Measurements from ENCODE around the gene TBC1D22A. TPM values are rescaled to one million over a fixed set of nuclear protein-coding genes. Genes with fewer than 3 reads are reported as not detected.

Gene TBC1D22A
- total RNA-seq, 4 donors from 2014 or later: 42.6 to 70.4 (median 55.1) TPM

GRCh38 chr22:47010211-47010610 is 247.8 kb downstream of the TBC1D22A start:
- no peak for DNase-seq
- Histone ChIP-seq H3K4me1 (no peaks in the 10 kb centered on the region), H3K27me3 (no peaks in the 10 kb centered on the region), H3K27ac (no peak overlapping the region), H3K4me3 (no peak overlapping the region), H3K9me3 (no peaks in the 10 kb centered on the region), H3K36me3 (peaks cover 0 to 16% (median 0%) of the 10 kb centered on the region in 3 donors)
- TF ChIP-seq POLR2A (IDR thresholded peaks at IDR 0.05): no peak
- TF ChIP-seq, protein P1, sequence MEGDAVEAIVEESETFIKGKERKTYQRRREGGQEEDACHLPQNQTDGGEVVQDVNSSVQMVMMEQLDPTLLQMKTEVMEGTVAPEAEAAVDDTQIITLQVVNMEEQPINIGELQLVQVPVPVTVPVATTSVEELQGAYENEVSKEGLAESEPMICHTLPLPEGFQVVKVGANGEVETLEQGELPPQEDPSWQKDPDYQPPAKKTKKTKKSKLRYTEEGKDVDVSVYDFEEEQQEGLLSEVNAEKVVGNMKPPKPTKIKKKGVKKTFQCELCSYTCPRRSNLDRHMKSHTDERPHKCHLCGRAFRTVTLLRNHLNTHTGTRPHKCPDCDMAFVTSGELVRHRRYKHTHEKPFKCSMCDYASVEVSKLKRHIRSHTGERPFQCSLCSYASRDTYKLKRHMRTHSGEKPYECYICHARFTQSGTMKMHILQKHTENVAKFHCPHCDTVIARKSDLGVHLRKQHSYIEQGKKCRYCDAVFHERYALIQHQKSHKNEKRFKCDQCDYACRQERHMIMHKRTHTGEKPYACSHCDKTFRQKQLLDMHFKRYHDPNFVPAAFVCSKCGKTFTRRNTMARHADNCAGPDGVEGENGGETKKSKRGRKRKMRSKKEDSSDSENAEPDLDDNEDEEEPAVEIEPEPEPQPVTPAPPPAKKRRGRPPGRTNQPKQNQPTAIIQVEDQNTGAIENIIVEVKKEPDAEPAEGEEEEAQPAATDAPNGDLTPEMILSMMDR (IDR thresholded peaks at IDR 0.05): no peak

- Histone ChIP-seq H3K27ac (no peak overlapping the region), H3K36me3 (peaks cover 0 to 24% (median 0%) of the 10 kb centered on the region in 3 donors), H3K4me1 (no peaks in the 10 kb centered on the region), H3K27me3 (no peaks in the 10 kb centered on the region), H3K4me3 (no peak overlapping the region), H3K9me3 (no peaks in the 10 kb centered on the region)
- no peak for TF ChIP-seq POLR2A (IDR thresholded peaks at IDR 0.05)
- TF ChIP-seq, protein P1 (IDR thresholded peaks at IDR 0.05): no peak
- DNase-seq: no peak
Measured at GRCh38 chr22:47011131-47011858, 248.8 kb downstream of the TBC1D22A start.

- H3K4me1 ChIP-seq: no peaks in the 10 kb centered on the region
- no peaks in the 10 kb centered on the region for H3K9me3 ChIP-seq
- no peak overlapping the region for H3K27ac ChIP-seq
- no peak for DNase-seq
- H3K4me3 ChIP-seq: no peak overlapping the region
- TF ChIP-seq POLR2A (IDR thresholded peaks at IDR 0.05): no peak
- H3K27me3 ChIP-seq: no peaks in the 10 kb centered on the region
- H3K36me3 ChIP-seq: peaks cover 0 to 29% (median 0%) of the 10 kb centered on the region in 3 donors
Measured at GRCh38 chr22:47011859-47012258, 249.4 kb downstream of the TBC1D22A start.

DNA sequence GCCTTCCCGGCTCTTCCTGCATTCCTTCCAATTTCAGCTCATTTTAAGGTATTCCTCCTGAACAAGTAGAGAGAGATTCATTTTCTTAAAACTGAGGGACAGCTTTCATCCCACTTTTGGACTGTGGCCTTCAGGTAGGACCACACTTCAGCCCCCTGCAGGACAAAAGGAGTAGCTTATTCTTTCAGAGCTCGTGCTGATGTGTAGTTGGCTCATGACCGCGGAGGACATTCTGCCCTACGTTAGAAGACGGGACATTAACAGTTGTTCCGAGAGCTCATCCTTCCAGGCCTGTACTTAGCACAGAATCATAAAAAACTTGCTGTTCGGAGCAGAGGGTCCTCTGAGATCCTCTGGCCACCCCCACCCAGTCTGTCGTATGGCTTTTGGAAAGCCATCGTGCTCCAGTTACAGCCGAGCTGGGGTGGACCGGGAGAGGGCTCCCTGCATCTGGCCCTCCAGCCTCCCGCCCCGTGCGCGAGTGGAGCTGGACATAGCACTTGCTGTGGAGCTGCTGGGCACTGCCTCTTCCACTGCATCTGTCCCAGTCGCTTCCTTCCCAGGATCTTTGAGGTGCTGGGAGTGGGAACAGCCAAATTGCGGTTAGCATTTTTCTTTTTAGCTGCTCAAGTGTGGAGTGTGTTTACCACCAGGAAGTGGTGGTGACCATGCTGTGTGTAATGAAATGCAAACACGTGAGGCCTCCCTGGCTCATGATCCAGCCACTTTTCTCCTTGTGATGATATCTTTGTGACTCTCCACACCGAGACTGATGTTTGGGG is 250.3 kb downstream of the TBC1D22A start:
- no peak for DNase-seq
- Histone ChIP-seq H3K9me3 (no peaks in the 10 kb centered on the region), H3K36me3 (peaks cover 0 to 31% (median 0%) of the 10 kb centered on the region in 3 donors), H3K4me3 (no peak overlapping the region), H3K4me1 (no peaks in the 10 kb centered on the region), H3K27ac (peak overlapping the region in 1 of 4 donors; percentile 23), H3K27me3 (no peaks in the 10 kb centered on the region)
- TF ChIP-seq POLR2A (IDR thresholded peaks at IDR 0.05): no peak
- TF ChIP-seq, protein P1 (IDR thresholded peaks at IDR 0.05): no peak

GRCh38 chr22:47013861-47014635 is 251.6 kb downstream of the TBC1D22A start:
- peak in 1 of 3 donors; percentile 34 for DNase-seq
- H3K4me1 ChIP-seq: no peaks in the 10 kb centered on the region
- TF ChIP-seq, protein P1 (IDR thresholded peaks at IDR 0.05): no peak

More at GRCh38 chr22:47013861-47014635, 251.6 kb downstream of the TBC1D22A start:
- H3K27ac ChIP-seq: no peak overlapping the region
- H3K4me3 ChIP-seq: no peak overlapping the region
- H3K27me3 ChIP-seq: no peaks in the 10 kb centered on the region
- H3K9me3 ChIP-seq: no peaks in the 10 kb centered on the region
- peaks cover 0 to 31% (median 0%) of the 10 kb centered on the region in 3 donors for H3K36me3 ChIP-seq

Measured in Peyer's patch (tissue), 4 donors.